Pancreas (tissue), 10 donors: ENCODE measurements around the gene RNF7. TPM values are rescaled to one million over a fixed set of nuclear protein-coding genes. Genes with fewer than 3 reads are reported as not detected.
"Not testable (repeated sequence)": the region's sequence is repeated elsewhere in the genome, so short reads cannot be mapped to it uniquely, and the experiment has no call there.

ENCODE experiments used
- ATAC-seq, 4 donors: fragments of 200-7000 bp; cut with Tn5 transposase; one replicate each; pipeline versions ENCODE4 v1.8.0 to v1.9.1; 2020; ENCODE audit warnings: mild to moderate bottlenecking in 4 of 4, moderate library complexity in 4 of 4
- DNase-seq, 6 donors: peaks; one replicate each; pipeline ENCODE4 v3.0.0-alpha.2; 2020
- FAIRE-seq: peaks from 2 replicates; lab custom pipeline; 2012; peaks lifted over from hg19 to GRCh38; lab: Jason Lieb, UNC
- H3K27ac ChIP-seq, 4 donors: fragments of 200-600 bp; sonication (generic); 1 replicate in 3 of 4; 2 replicates in 1 of 4; pipeline versions ENCODE4 v1.5.0 to v1.8.0; 2020
- H3K27me3 ChIP-seq, 4 donors: fragments of 200-600 bp; one replicate each; pipeline ENCODE4 v1.8.0; 2021
- H3K36me3 ChIP-seq, 3 donors: fragments of 200-600 bp; sonication (generic) in 1 of 3; one replicate each; pipeline versions ENCODE4 v1.5.0 to v1.8.0; 2020 to 2021
- H3K4me1 ChIP-seq, 3 donors: fragments of 200-600 bp; one replicate each; pipeline ENCODE4 v1.8.0; 2021
- H3K4me3 ChIP-seq, 4 donors: fragments of 200-600 bp; sonication (generic) in 2 of 4; one replicate each; pipeline versions ENCODE4 v1.5.0 to v1.8.0; 2020 to 2021
- H3K9me3 ChIP-seq, 4 donors: fragments of 200-600 bp; one replicate each; pipeline ENCODE4 v1.8.0; 2021
- CTCF ChIP-seq, 4 donors: fragments of 200-600 bp; sonication (generic) in 3 of 4; IDR thresholded peaks; one replicate each; pipeline versions ENCODE4 v1.5.0 to v1.8.0; 2021; ENCODE audit warnings: antibody characterized with exemption in 4 of 4
- WGBS, 2 donors: extraction: QIAGEN DNeasy Blood & Tissue Kit; methylation state at CpG; one replicate each; pipeline ENCODE4 v1.1.7; 2013; 5-methylcytosine and 5-hydroxymethylcytosine counted together
- intact Hi-C, 3 donors: fragments of 100-400 bp; cut with DNase I; formaldehyde crosslinking; loops; one replicate each; pipeline versions ENCODE4 v1.11.1 to v1.14.2; 2022
- polyA plus RNA-seq, 2 donors: library from polyadenylated mRNA; stranded (reverse); fragments of 200-250 nt; gene quantifications; one replicate each; pipeline ENCODE4 v1.2.3, GENCODE V29; 2013
- total RNA-seq, 6 donors: library from RNA; stranded (reverse); fragmentation: NEBNext Ultra II Directional in 4 of 6; extraction: Animal tissue kit (Norgen Biotek cat#: 25700) in 4 of 6; gene quantifications; one replicate each; pipeline versions ENCODE4 v1.2.1 to v1.2.4, GENCODE V29; 2021 to 2023
- donor health status: healthy with polysubstance abuse.
- donor health status: DM: no; HTN: no; CAD: no; lungs with moderate emphysema.
- donor health status: DM: no; HTN: no; CAD: no.
- donor health status: control.
- donor health status: control.
- donor health status: Bipolar disorder and iron deficiency.
- donor health status: DM: yes; HTN: yes; CAD: no.
- donor health status: DM: no; HTN: no; CAD: no.
- donor health status: DM: no; HTN: no; CAD: no.
- donor health status: DM: yes; HTN: yes; CAD: no.

RNF7 gene
- total and polyA plus RNA-seq, 8 donors: 31.7 to 103 (median 41.8) TPM

- TF ChIP-seq CTCF (IDR thresholded peaks at IDR 0.05): no peak
- Histone ChIP-seq H3K27ac (no peak overlapping the region), H3K9me3 (no peaks in the 10 kb centered on the region), H3K4me3 (no peak overlapping the region), H3K4me1 (no peaks in the 10 kb centered on the region), H3K27me3 (no peaks in the 10 kb centered on the region), H3K36me3 (peaks cover 0 to 7% (median 0%) of the 10 kb centered on the region in 3 donors)
- no peak for FAIRE-seq
- intact Hi-C loops: no loop called here
- 93 to 99% methylated on average over 3 of the region's 3 CpGs for WGBS, 2 donors
- DNase-seq: no peak
- ATAC-seq: no peak
Measured at GRCh38 chr3:141753399-141753798, 15.3 kb downstream of the RNF7 start.

DNA sequence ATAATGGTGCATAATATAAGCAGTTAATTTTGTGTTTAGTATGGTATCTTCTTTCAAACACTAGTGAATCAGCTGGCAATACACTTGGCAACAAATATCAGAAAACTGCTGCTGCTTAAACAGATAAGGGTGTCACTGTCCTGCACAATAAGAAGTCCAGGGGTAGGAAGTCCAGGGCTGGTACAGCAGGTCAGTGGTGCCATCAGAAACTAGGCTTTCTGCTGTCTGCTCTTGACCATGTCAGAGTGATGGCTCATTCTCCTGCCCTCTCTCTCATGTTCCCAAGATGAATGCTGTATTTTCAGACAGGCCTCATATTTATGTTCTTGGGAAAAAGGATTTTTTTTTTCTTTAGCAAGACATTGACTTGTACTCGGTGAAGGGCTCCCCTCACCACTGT is 15.9 kb downstream of the RNF7 start:
- no peak for TF ChIP-seq CTCF (IDR thresholded peaks at IDR 0.05)
- ATAC-seq: no peak

DNA sequence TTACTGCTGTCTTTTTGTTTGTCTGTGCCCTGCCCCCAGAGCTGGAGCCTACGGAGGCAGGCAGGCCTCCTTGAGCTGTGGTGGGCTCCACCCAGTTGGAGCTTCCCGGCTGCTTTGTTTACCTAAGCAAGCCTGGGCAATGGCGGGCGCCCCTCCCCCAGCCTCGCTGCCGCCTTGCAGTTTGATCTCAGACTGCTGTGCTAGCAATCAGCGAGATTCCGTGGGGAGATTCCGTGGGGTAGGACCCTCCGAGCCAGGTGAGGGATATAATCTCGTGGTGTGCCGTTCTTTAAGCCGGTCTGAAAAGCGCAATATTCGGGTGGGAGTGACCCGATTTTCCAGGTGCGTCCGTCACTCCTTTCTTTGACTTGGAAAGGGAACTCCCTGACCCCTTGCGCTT is 24.5 kb downstream of the RNF7 start:
- intact Hi-C loops, ATAC-seq, H3K4me1 ChIP-seq, FAIRE-seq, H3K36me3 ChIP-seq, H3K4me3 ChIP-seq, H3K27ac ChIP-seq, DNase-seq, H3K9me3 ChIP-seq, H3K27me3 ChIP-seq: not testable (repeated sequence)
- 71 to 89% methylated on average over 10 to 17 of the region's 19 CpGs for WGBS, 2 donors

More for the DNA sequence above, 15.9 kb downstream of the RNF7 start:
- no peak overlapping the region for H3K27ac ChIP-seq
- H3K4me1 ChIP-seq: no peaks in the 10 kb centered on the region
- intact Hi-C loops: no loop called here
- no peaks in the 10 kb centered on the region for H3K9me3 ChIP-seq
- no peak overlapping the region for H3K4me3 ChIP-seq
- no peaks in the 10 kb centered on the region for H3K27me3 ChIP-seq
- DNase-seq (no peak), FAIRE-seq (no peak)
- H3K36me3 ChIP-seq: peaks cover 0 to 7% (median 0%) of the 10 kb centered on the region in 3 donors
- 60 to 90% methylated on average over 1 of the region's 1 CpG for WGBS, 2 donors

DNA sequence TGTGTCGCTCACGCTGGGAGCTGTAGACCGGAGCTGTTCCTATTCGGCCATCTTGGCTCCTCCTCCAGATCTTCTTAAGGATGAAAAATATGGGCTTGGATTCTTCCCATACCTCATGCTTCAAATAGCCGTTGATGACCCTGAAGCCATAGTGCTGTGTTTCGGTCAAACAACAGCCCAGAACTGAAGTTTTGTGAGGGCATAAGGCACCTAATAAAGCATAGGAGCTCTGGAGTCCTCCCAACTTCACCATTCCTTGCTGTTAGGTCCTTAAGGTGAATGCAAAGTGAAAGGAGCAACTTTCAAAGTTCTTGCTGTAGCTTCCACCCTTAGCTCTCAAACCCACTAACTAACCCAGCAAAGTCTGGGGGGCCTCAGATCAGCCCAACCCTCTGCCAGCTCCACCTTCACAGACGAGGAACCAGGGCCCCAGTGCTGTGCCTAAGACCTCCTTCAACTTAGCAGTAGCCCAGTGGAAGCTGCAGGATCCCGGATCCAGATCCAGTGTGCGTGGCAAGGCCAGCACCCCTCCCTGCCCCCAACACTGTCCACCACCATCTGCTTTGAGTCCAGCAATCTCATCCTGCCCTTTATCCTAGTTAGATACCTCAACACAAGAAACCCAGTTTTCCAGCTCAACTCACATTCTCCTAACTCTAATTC is 25.1 kb downstream of the RNF7 start, which contains the start of gene GRK7:
Gene GRK7 (plus strand): TSS at position 321 of the 663 bp plus-strand sequence. CDS start 14,877 bp downstream, outside the sequence.
- no peaks in the 10 kb centered on the region for H3K9me3 ChIP-seq
- no peak for DNase-seq
- WGBS, 2 donors: 84 to 94% methylated on average over 9 of the region's 9 CpGs
- H3K36me3 ChIP-seq: no peaks in the 10 kb centered on the region
- H3K4me3 ChIP-seq: no peak within 1 kb of the TSS
- no peak for TF ChIP-seq CTCF (IDR thresholded peaks at IDR 0.05)
- no peaks in the 10 kb centered on the region for H3K27me3 ChIP-seq
- FAIRE-seq: no peak
- H3K4me1 ChIP-seq: no peaks in the 10 kb centered on the region
- no peak for ATAC-seq
- no peak within 1 kb of the TSS for H3K27ac ChIP-seq
- intact Hi-C loops: no loop called here

- no peak for DNase-seq
Measured at GRCh38 chr3:141764045-141764444, 25.9 kb downstream of the RNF7 start.

More at GRCh38 chr3:141764045-141764444, 25.9 kb downstream of the RNF7 start:
- Histone ChIP-seq H3K4me3 (no peak overlapping the region), H3K27ac (no peak overlapping the region), H3K36me3 (no peaks in the 10 kb centered on the region), H3K4me1 (no peaks in the 10 kb centered on the region), H3K9me3 (no peaks in the 10 kb centered on the region), H3K27me3 (no peaks in the 10 kb centered on the region)
- 88 to 96% methylated on average over 2 of the region's 2 CpGs for WGBS, 2 donors
- TF ChIP-seq CTCF (IDR thresholded peaks at IDR 0.05): no peak
- FAIRE-seq (no peak), ATAC-seq (no peak)
- intact Hi-C loops: no loop called here
